Fibroblast of skin of abdomen (primary cell): Measurements from ENCODE around the gene JPH3.
"Not testable (repeated sequence)": the region's sequence is repeated elsewhere in the genome, so short reads cannot be mapped to it uniquely, and the experiment has no call there.

Source experiments
- DNase-seq: peaks from one replicate; pipeline ENCODE4 v3.0.0-alpha.2; 2013

JPH3 gene

GRCh38 chr16:87698676-87699199, 96.4 kb downstream of the JPH3 start:
- DNase-seq, result no peak

- no peak for DNase-seq
These were observed 98.2 kb downstream of the JPH3 start for GRCh38 chr16:87700406-87701077.

GRCh38 chr16:87701078-87701460, 98.8 kb downstream of the JPH3 start:
- no peak for DNase-seq

- no peak for DNase-seq
These were observed 99.2 kb downstream of the JPH3 start for GRCh38 chr16:87701505-87701921.

- peak; percentile 13 for DNase-seq
These were observed 100.1 kb downstream of the JPH3 start for GRCh38 chr16:87702325-87702811.

GRCh38 chr16:87703071-87703470, 100.8 kb downstream of the JPH3 start:
- no peak for DNase-seq

- DNase-seq, result no peak
These were observed 101.6 kb downstream of the JPH3 start for GRCh38 chr16:87703835-87704375.

- DNase-seq, result no peak
These were observed 102.5 kb downstream of the JPH3 start for GRCh38 chr16:87704754-87705353.

- DNase-seq, result no peak
These were observed 103.5 kb downstream of the JPH3 start for GRCh38 chr16:87705771-87706277.

GRCh38 chr16:87706278-87707000, 104.1 kb downstream of the JPH3 start:
- DNase-seq, result no peak

GRCh38 chr16:87707097-87707496, 104.8 kb downstream of the JPH3 start:
- DNase-seq, result no peak

- DNase-seq, result no peak
These were observed 105.6 kb downstream of the JPH3 start for GRCh38 chr16:87707714-87708580.

GRCh38 chr16:87708881-87709638, 106.8 kb downstream of the JPH3 start:
- DNase-seq, result no peak

- no peak for DNase-seq
These were observed 107.4 kb downstream of the JPH3 start for GRCh38 chr16:87709677-87710076.

- no peak for DNase-seq
These were observed 108.6 kb downstream of the JPH3 start for GRCh38 chr16:87710887-87711286.

- no peak for DNase-seq
These were observed 110.0 kb downstream of the JPH3 start for GRCh38 chr16:87712184-87712762.

- no peak for DNase-seq
These were observed 111.3 kb downstream of the JPH3 start for GRCh38 chr16:87713451-87714229.

GRCh38 chr16:87715231-87715630, 112.9 kb downstream of the JPH3 start:
- DNase-seq, result no peak

GRCh38 chr16:87715658-87716057, 113.3 kb downstream of the JPH3 start:
- peak; percentile 15 for DNase-seq

- not testable (repeated sequence) for DNase-seq
These were observed 116.5 kb downstream of the JPH3 start for GRCh38 chr16:87718831-87719230.
